C4-2B (cell line): ENCODE results near the gene SMARCA1.

ENCODE experiments used
- H3K27ac ChIP-seq: fragments of 450-650 bp; 2 replicates; pipeline ENCODE4 v1.5.1; 2017
- ZFX ChIP-seq: fragments of 450-650 bp; IDR thresholded peaks from 2 replicates; pipeline ENCODE4 v1.6.1; 2017
- TF ChIP-seq, protein P1 (sequence below): fragments of 450-650 bp; conservative IDR thresholded peaks from 2 replicates; pipeline ENCODE4 v1.5.1; 2017; ENCODE audit warnings: mild to moderate bottlenecking

Gene SMARCA1

GRCh38 chrX:129450123-129450522 lies 73.2 kb downstream of the SMARCA1 start:
- TF ChIP-seq, protein P1, sequence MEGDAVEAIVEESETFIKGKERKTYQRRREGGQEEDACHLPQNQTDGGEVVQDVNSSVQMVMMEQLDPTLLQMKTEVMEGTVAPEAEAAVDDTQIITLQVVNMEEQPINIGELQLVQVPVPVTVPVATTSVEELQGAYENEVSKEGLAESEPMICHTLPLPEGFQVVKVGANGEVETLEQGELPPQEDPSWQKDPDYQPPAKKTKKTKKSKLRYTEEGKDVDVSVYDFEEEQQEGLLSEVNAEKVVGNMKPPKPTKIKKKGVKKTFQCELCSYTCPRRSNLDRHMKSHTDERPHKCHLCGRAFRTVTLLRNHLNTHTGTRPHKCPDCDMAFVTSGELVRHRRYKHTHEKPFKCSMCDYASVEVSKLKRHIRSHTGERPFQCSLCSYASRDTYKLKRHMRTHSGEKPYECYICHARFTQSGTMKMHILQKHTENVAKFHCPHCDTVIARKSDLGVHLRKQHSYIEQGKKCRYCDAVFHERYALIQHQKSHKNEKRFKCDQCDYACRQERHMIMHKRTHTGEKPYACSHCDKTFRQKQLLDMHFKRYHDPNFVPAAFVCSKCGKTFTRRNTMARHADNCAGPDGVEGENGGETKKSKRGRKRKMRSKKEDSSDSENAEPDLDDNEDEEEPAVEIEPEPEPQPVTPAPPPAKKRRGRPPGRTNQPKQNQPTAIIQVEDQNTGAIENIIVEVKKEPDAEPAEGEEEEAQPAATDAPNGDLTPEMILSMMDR = no peak
- TF ChIP-seq ZFX = no peak

GRCh38 chrX:129449148-129449547 lies 74.1 kb downstream of the SMARCA1 start:
- TF ChIP-seq, protein P1 = peak; percentile 14; the same call in 1 of the 2 replicates
- no peak for TF ChIP-seq ZFX
- no peak overlapping the region for H3K27ac ChIP-seq

More at GRCh38 chrX:129450123-129450522, 73.2 kb downstream of the SMARCA1 start:
- no peak overlapping the region for H3K27ac ChIP-seq

GRCh38 chrX:129445436-129445835 lies 77.9 kb downstream of the SMARCA1 start:
- no peak overlapping the region for H3K27ac ChIP-seq

GRCh38 chrX:129433945-129434344 lies 89.3 kb downstream of the SMARCA1 start:
- TF ChIP-seq, protein P1 = no peak
- no peak for TF ChIP-seq ZFX

More at GRCh38 chrX:129445436-129445835, 77.9 kb downstream of the SMARCA1 start:
- TF ChIP-seq, protein P1 = no peak
- TF ChIP-seq ZFX = no peak

DNA sequence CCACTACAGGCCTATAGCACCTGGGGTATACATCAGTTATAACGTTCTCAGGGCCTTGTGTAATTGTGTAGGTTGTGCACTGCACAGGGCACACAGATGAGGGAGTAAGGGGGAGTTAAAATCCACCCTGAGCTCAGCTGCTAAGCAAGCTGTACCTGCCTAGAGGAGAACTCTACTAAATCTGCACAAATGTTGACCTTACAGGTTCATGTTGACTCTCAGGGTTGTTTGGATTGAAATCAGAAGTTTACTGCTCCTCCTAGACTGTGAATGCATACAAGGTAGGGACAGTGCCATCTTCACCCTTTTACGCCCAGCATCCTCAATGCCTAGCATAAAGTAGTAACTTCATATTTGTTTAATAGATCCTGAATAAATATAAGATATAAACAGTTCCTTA lies 89.8 kb downstream of the SMARCA1 start:
- H3K27ac ChIP-seq = peak overlapping the region; percentile 72; the same call in 1 of the 2 replicates
- no peak for TF ChIP-seq ZFX
- TF ChIP-seq, protein P1 = no peak

More at GRCh38 chrX:129433945-129434344, 89.3 kb downstream of the SMARCA1 start:
- H3K27ac ChIP-seq = no peak overlapping the region; the same call in 1 of the 2 replicates

GRCh38 chrX:129427267-129427666 lies 96.0 kb downstream of the SMARCA1 start:
- TF ChIP-seq ZFX = no peak
- TF ChIP-seq, protein P1 = peak; percentile 16; the same call in 1 of the 2 replicates
- H3K27ac ChIP-seq = no peak overlapping the region

- TF ChIP-seq ZFX = no peak
- TF ChIP-seq, protein P1 = no peak
- no peak overlapping the region for H3K27ac ChIP-seq
These were observed 100.1 kb downstream of the SMARCA1 start for GRCh38 chrX:129423191-129423590.
